ENCODE measurements around the gene NAA10.

NAA10 gene

DNA sequence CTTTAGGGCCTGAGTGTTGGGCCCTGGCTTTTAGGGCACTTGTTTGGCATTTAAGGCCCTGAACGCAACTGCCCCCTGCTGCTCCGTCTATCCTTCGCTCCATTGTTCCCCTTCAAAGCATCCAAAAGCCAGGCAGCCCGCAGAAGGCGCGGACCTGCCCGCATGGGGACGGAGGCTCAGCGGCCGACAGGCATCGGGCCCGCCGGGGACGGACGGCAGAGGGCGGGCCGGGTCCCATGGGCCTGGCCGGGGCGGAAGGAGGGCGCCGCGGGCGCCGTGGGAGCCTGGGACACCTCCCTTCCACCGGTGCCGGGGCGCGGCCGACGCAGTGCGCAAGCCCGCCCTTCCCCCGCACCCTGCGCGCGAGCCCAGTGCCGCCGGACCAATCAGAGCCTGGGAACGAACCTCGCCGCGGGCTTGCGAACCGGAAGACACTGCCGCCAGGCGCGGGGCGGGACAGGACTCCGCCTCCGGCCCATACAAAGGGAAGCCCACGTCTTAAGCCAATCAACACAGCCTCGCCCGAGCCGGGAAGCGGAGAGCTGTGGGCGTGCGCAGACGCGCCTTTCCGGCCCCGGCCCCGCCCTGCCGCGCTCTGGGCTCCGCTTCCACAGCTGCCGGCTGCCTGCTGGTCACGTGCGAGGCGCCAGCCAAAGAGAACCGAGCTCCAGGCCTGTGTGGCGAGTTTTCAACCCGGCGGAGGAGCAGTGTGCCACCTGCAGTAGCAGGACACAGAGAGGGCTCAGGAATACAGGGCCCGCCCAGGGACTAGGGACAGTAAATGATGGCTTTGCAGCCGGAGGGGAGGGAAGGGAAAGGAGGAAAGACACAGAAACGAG lies 6.7 kb downstream of the NAA10 start:
- peak; percentile 97 for FAIRE-seq

GRCh38 chrX:153927672-153927921 lies 7.2 kb downstream of the NAA10 start:
- no peak for FAIRE-seq

- FAIRE-seq: no peak
Measured at GRCh38 chrX:153926858-153927671, 7.8 kb downstream of the NAA10 start.

GRCh38 chrX:153926552-153926857 lies 8.3 kb downstream of the NAA10 start:
- FAIRE-seq: no peak

GRCh38 chrX:153925739-153926551 lies 8.9 kb downstream of the NAA10 start, which contains the start of gene ARHGAP4:
Gene ARHGAP4 (minus strand): TSS chrX:153926264. CDS start chrX:153926202, 62 bp downstream.
- FAIRE-seq: no peak

DNA sequence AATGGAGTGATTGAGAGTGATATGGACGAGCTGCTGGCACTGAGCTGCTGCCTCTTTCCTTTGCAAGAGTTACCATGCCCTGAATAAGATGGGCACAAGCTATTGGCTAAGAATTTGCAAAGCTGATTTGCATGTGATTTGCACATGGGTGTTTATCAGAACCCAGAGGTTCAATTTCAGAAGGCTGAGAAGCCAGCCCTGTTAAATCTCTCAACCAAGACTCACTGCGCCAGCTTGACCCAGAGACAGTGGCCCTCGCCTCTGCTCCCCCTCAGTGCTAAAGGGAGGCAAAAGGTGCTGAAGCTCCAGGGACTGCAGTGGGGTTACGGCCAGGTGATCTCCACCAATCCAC lies 9.5 kb downstream of the NAA10 start:
- FAIRE-seq: no peak

DNA sequence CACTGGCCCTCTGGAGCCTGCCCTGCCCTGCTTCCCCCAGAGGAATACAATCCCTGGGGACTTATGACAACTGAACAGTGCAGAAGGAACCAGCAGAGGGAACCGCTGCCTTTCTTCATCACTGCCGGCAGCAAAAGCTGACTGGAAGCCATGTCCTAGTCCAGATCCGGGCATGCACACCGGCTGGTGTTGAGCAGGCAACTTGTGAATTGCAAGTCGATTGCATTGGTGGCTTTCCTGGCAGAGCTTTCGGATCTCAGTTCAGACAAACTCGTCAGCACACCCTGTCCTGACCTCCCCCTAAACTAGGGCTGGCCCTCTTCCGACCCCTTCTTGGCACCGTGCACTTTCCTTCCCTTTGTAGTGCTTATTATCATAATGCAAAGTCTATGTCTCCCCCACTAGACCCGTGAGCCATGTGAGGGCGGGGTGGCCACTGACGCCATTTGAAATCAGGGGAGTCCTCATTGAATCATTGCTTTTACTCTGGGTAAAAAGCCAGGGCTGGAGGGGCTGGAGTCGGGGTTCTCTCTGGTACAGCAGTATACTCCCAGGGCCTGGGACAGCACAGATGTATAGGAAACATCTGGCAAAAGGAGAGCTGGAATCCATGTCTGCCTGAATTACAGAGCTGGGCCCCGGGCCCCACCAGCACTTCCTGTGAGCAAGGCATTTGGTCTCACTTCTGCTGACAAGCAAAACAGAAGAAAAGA lies 10.5 kb downstream of the NAA10 start:
- no peak for FAIRE-seq

GRCh38 chrX:153922932-153923857 lies 11.6 kb downstream of the NAA10 start:
- FAIRE-seq: no peak

- FAIRE-seq: no peak
Measured at GRCh38 chrX:153921511-153922446, 13.1 kb downstream of the NAA10 start.

GRCh38 chrX:153921070-153921469 lies 13.8 kb downstream of the NAA10 start:
- no peak for FAIRE-seq

- no peak for FAIRE-seq
Measured at GRCh38 chrX:153920546-153920945, 14.3 kb downstream of the NAA10 start.

DNA sequence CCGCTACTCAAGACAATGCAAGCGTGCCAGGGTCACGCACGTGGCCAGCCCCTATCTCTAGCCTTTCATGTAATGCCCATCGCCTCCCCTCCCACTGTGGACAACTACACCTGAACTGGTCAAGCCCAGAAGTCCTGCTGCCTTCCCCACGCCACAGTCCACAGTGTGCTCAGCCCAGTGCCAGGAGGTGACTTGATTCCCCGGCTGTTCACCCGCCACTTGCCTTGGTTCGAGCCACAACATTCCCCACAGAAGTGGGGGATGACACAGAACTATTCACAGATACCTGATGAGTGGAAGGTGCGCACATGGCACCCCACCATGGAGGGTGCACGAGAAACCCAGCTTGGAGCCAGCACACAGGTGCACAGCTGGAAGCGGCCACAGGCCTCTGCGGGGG lies 15.6 kb downstream of the NAA10 start:
- FAIRE-seq: no peak

DNA sequence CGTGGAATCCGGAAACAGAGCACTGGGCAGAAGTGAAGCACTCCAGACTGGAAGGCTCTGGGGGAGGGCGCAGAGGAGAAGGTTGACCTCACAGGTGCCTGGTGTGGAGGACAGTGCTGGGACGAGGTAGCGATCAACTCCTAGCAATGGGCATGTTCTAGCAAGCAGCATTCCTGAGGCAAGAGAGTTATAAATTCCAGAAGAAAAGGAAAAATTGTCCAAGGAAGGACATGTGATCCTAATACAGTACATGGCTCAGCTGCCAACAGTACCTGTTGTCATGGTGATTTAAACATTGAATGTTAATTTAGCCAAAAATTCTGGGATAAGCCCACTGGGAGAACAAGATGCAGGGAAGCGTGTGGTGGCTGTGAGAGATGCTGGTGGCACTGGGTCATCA lies 17.0 kb downstream of the NAA10 start:
- no peak for FAIRE-seq

DNA sequence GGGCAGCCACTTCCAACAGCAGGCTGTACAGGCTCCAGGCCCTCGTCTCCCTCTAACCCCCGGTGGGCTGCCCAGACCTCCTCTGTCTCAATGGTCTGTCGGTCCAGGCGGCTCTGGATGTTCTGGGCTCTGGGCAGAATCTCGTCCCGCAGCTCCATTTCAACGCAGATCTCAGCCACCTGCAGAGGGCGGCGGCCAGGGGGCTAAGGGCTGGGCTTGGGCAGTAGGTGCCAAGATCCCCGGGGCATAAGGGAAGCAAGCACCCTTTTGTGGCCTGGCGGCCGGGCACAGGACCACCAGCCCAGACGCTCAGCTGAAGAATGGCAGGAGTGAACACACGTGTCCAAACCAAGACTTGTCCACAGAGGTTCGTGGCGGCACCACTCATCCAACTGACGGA lies 21.1 kb downstream of the NAA10 start:
- FAIRE-seq: no peak

- FAIRE-seq: no peak
Measured at GRCh38 chrX:153913211-153913610, 21.6 kb downstream of the NAA10 start.

GRCh38 chrX:153911798-153912197 lies 23.0 kb downstream of the NAA10 start:
- FAIRE-seq: no peak

DNA sequence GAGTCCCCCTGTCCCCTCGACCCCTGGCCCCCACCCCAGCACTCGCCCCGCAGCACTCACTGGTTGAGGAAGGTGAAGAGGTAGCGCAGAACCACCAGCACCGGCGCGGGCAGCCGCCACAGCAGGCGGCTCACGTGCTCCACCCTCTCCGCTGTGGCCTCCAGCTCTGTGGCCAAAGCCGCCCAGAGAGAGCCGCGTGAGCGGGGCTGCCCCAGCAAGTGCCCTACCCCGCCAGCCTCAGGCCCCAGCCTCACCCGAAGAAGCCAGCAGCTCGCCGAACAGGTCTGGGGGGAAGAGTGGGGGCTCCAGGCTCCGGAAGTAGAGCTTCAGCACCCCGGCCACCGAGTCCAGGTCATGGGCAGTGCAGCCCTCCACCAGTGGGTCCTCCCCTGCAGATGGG lies 24.4 kb downstream of the NAA10 start:
- no peak for FAIRE-seq

GRCh38 chrX:153909980-153910360 lies 24.9 kb downstream of the NAA10 start:
- no peak for FAIRE-seq

DNA sequence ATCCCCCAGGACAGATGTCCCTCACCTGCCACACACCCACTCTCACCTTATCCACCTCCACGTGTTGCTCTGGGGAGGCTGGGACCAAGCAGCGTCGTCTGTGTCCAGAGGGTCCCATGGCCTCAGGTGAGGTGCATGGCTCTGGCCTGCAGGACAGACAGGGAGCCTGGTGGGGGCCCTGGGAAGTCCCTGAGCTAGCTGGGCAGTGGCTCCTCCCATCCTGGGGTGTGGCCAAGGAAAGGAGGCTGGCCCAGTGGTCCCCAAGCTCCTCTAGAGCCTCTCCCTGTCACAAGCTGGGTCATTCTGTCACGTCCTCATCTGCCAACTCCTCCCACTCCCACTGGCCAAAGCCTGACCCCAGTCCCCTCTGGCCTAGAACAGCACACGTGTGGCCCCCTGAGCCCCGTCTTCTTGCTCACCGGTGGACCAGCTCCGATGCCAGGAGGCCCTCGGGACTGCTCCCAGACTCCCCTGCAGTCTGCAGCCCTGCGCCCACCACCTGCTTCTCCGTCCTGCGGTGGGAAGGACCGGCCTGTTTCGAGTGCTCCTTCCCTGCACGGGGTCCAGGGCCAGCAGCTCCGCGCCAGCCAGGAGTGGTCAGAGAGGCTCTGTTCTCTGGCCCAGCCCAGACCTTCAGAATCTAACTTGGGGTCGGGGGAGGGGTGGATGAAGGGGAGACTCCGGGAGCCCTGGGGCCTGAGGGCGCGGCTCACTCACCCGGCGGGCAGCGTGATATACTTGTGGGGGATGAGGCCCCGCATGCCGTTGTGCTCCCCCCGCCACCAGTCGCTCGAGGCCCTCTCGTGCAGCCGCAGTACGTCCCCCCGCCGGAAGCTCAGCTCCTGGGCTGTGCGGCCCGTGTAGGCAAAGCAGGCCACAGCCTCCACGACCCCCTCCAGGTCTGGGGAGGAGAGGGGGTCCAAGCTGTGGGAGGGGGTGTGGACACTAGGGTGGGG lies 25.5 kb downstream of the NAA10 start:
- no peak for FAIRE-seq

All from colon (tissue), 2 donors.